ENCODE results near the gene RGR.

DNA sequence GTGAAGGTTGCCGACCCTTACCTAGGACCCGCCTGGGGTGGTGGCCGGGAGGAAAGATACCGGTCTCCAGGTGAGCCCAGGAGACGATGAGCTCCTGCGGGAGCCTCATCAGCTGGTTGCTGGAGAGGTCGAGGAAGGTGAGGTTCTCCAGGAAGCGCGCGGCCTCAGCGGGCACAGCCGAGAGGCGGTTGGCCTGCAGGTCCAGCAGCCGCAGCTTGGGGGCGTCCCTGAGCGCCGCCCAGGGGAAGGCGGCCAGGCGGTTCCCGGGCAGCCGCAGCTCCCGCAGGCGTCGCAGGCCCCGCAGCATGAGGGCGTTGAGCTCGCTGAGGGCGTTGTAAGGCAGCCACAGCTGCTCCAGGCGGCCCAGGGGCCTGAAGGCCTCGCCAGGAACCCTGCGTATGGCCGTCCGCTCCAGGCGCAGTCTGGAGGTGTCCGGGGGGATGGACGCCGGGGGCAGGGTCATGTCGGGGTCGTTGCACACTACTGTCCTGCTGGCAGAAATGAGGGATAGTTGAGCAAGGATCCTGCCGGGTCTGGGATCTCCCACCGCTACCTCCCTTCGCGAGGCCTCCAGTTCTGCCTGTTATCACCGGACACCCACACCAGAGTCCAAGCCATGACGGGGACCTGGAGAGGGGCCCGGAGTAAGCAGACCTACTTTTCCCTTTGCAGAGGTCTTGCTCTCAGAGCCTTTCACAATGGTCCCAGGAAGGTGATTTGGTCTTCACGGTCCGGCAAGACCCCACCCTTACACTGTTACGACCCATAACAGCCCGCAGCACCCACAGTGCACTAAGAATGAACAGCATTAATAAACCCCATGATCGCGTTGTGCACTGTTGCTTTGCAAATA is 7.4 kb upstream of the RGR start:
- TF ChIP-seq POLR2A (IDR thresholded peaks at IDR 0.05): no peak
- no peak for TF ChIP-seq POLR2AphosphoS5 (IDR thresholded peaks at IDR 0.05)
- TF ChIP-seq, protein P1, sequence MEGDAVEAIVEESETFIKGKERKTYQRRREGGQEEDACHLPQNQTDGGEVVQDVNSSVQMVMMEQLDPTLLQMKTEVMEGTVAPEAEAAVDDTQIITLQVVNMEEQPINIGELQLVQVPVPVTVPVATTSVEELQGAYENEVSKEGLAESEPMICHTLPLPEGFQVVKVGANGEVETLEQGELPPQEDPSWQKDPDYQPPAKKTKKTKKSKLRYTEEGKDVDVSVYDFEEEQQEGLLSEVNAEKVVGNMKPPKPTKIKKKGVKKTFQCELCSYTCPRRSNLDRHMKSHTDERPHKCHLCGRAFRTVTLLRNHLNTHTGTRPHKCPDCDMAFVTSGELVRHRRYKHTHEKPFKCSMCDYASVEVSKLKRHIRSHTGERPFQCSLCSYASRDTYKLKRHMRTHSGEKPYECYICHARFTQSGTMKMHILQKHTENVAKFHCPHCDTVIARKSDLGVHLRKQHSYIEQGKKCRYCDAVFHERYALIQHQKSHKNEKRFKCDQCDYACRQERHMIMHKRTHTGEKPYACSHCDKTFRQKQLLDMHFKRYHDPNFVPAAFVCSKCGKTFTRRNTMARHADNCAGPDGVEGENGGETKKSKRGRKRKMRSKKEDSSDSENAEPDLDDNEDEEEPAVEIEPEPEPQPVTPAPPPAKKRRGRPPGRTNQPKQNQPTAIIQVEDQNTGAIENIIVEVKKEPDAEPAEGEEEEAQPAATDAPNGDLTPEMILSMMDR (IDR thresholded peaks at IDR 0.05): no peak

Data from prostate gland (tissue), 2 donors.